ENCODE measurements around the gene VSTM5.

DNA sequence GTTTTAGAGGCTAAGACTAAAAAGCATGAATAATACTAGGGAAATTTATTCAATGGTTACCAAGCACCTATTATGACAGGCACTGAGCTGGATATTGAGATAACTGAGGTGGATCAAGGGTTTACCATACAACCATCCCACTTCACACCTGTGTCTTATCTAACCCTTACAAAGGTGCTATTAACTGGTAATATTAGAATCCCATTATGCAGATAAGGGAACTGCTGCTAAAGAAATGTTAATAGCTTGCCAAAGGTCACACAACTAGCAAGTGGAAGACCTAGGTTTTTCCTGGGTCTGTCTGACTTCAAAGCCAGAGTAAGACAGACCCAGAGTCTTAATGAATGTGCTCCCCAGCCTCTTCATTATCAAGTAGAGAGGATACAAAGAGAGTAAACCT lies 21.1 kb upstream of the VSTM5 start:
- TF ChIP-seq TAF1 (IDR thresholded peaks at IDR 0.05; ENCODE audit: borderline replicate concordance, low read depth, low read length) (no peak), POLR2A (IDR thresholded peaks at IDR 0.05; ENCODE audit: low read depth, low read length) (no peak), POLR2AphosphoS5 (IDR thresholded peaks at IDR 0.05; ENCODE audit: low read depth, low read length) (no peak)
